Hepatocyte (in vitro differentiated cells): ENCODE measurements around the gene PLD5. TPM values are rescaled to one million over a fixed set of nuclear protein-coding genes. Genes with fewer than 3 reads are reported as not detected.

Experiments used
- DNase-seq: peaks from one replicate; pipeline ENCODE4 v3.0.0-alpha.2; 2016; ENCODE audit warnings: low spot score
- H2AFZ ChIP-seq: fragments of 200-600 bp; sonication (generic); 2 replicates; pipeline ENCODE4 v1.6.0; 2016; ENCODE audit warnings: antibody characterized with exemption, mild to moderate bottlenecking
- H3K27ac ChIP-seq: fragments of 200-600 bp; sonication (generic); 2 replicates; pipeline ENCODE4 v1.5.1; 2016; ENCODE audit warnings: mild to moderate bottlenecking
- H3K27me3 ChIP-seq: fragments of 200-600 bp; sonication (generic); 2 replicates; pipeline ENCODE4 v1.6.1; 2016
- H3K36me3 ChIP-seq: fragments of 200-600 bp; sonication (generic); replicated peaks from 2 replicates; pipeline ENCODE4 v1.5.1; 2016; ENCODE audit warnings: low read depth; ENCODE audit not compliant: insufficient read depth
- H3K4me1 ChIP-seq: fragments of 200-600 bp; sonication (generic); 2 replicates; pipeline ENCODE4 v1.5.1; 2016; ENCODE audit warnings: mild to moderate bottlenecking, moderate library complexity; ENCODE audit not compliant: insufficient read depth
- H3K4me2 ChIP-seq: fragments of 200-600 bp; sonication (generic); 2 replicates; pipeline ENCODE4 v1.6.0; 2016
- H3K4me3 ChIP-seq: fragments of 200-600 bp; sonication (generic); 2 replicates; pipeline ENCODE4 v1.5.1; 2016; ENCODE audit warnings: mild to moderate bottlenecking
- H3K79me2 ChIP-seq: fragments of 200-600 bp; sonication (generic); 2 replicates; pipeline ENCODE4 v1.6.0; 2017; ENCODE audit warnings: mild to moderate bottlenecking
- H3K9me2 ChIP-seq: fragments of 200-600 bp; sonication (generic); replicated peaks from 2 replicates; pipeline ENCODE4 v1.6.0; 2017; ENCODE audit warnings: mild to moderate bottlenecking; ENCODE audit not compliant: insufficient read depth
- H3K9me3 ChIP-seq: fragments of 200-600 bp; sonication (generic); 2 replicates; pipeline ENCODE4 v1.5.1; 2016; ENCODE audit warnings: low read depth, mild to moderate bottlenecking
- H4K20me1 ChIP-seq: fragments of 200-600 bp; sonication (generic); 2 replicates; pipeline ENCODE4 v1.6.0; 2016; ENCODE audit warnings: mild to moderate bottlenecking; ENCODE audit not compliant: insufficient read depth, poor library complexity, severe bottlenecking
- EZH2 ChIP-seq: fragments of 200-600 bp; sonication (generic); IDR thresholded peaks from 2 replicates; pipeline ENCODE4 v1.6.1; 2016; ENCODE audit warnings: antibody characterized with exemption, mild to moderate bottlenecking, borderline replicate concordance
- EZH2phosphoT487 ChIP-seq: fragments of 200-600 bp; sonication (generic); IDR thresholded peaks from one replicate; pipeline ENCODE4 v1.6.1; 2018; ENCODE audit warnings: antibody characterized with exemption, mild to moderate bottlenecking, low read depth, moderate library complexity; ENCODE audit not compliant: unreplicated experiment, severe bottlenecking
- WGBS: methylation state at CpG from one replicate; pipeline ENCODE4 v1.1.6; 2016; ENCODE audit warnings: low lambda C conversion rate; ENCODE audit errors: missing lambda C conversion rate; 5-methylcytosine and 5-hydroxymethylcytosine counted together
- polyA plus RNA-seq: library from polyadenylated mRNA; unstranded; fragments of >200 nt; fragmentation: Nextera tagmentation; extraction: Ambion mirVana; gene quantifications from 2 replicates; pipeline ENCODE4 v1.2.1, GENCODE V29; 2016
- total RNA-seq: library from RNA; depleted of rRNA; stranded (reverse); fragments of >200 nt; gene quantifications from 2 replicates; pipeline ENCODE4 v1.2.3, GENCODE V29; 2014
- TF ChIP-seq, protein P1 (sequence below): fragments of 200-600 bp; sonication (generic); IDR thresholded peaks from 2 replicates; pipeline ENCODE4 v1.5.1; 2016; ENCODE audit warnings: antibody characterized with exemption, mild to moderate bottlenecking; ENCODE audit not compliant: poor library complexity

Gene PLD5
- total and polyA plus RNA-seq, 2 experiments from 2014 or later = 0.33 to 0.58 TPM

- no peaks in the 10 kb centered on the region for H3K9me2 ChIP-seq
- WGBS = 57% methylated on average over 6 of the region's 6 CpGs
- H3K27ac ChIP-seq = no peak overlapping the region
- no peaks in the 10 kb centered on the region for H3K9me3 ChIP-seq
- H3K79me2 ChIP-seq = no peaks in the 10 kb centered on the region
- no peaks in the 10 kb centered on the region for H3K36me3 ChIP-seq
- H2AFZ ChIP-seq = no peak overlapping the region
- H3K4me1 ChIP-seq = no peaks in the 10 kb centered on the region
- no peak overlapping the region for H3K4me2 ChIP-seq
- no peak for DNase-seq
- no peaks in the 10 kb centered on the region for H3K27me3 ChIP-seq
- no peaks in the 10 kb centered on the region for H4K20me1 ChIP-seq
- H3K4me3 ChIP-seq = no peak overlapping the region
- TF ChIP-seq EZH2 (no peak), EZH2phosphoT487 (no peak)
- TF ChIP-seq, protein P1, sequence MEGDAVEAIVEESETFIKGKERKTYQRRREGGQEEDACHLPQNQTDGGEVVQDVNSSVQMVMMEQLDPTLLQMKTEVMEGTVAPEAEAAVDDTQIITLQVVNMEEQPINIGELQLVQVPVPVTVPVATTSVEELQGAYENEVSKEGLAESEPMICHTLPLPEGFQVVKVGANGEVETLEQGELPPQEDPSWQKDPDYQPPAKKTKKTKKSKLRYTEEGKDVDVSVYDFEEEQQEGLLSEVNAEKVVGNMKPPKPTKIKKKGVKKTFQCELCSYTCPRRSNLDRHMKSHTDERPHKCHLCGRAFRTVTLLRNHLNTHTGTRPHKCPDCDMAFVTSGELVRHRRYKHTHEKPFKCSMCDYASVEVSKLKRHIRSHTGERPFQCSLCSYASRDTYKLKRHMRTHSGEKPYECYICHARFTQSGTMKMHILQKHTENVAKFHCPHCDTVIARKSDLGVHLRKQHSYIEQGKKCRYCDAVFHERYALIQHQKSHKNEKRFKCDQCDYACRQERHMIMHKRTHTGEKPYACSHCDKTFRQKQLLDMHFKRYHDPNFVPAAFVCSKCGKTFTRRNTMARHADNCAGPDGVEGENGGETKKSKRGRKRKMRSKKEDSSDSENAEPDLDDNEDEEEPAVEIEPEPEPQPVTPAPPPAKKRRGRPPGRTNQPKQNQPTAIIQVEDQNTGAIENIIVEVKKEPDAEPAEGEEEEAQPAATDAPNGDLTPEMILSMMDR = no peak
These were observed 22.6 kb upstream of the PLD5 start for GRCh38 chr1:242546849-242547729.

DNA sequence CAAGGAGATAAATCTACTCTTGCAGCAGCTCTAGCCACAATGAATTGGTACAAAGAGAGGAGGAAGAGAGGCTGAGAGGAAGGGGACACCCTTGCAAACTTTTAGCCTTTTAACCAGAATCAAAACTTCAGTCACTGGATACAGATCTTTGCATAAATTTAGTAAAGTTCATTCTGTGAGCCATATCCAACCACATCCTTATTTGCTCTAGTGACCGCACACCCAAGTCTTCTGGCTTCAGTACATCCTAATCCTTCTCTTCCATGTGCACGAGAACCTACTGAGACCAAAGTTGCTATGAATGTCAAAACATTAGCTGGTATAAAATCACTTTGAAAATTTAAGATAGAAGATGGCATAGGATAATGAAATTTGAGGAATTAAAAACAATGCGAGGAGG lies 21.9 kb upstream of the PLD5 start:
- TF ChIP-seq EZH2 (no peak), EZH2phosphoT487 (no peak)
- TF ChIP-seq, protein P1 = no peak
- Histone ChIP-seq H3K4me2 (no peak overlapping the region), H3K79me2 (no peaks in the 10 kb centered on the region), H3K27ac (no peak overlapping the region), H2AFZ (no peak overlapping the region), H3K4me1 (no peaks in the 10 kb centered on the region), H4K20me1 (no peaks in the 10 kb centered on the region), H3K9me2 (no peaks in the 10 kb centered on the region), H3K36me3 (no peaks in the 10 kb centered on the region), H3K4me3 (no peak overlapping the region), H3K27me3 (no peaks in the 10 kb centered on the region), H3K9me3 (no peaks in the 10 kb centered on the region)
- 95% methylated on average over 3 of the region's 3 CpGs for WGBS
- no peak for DNase-seq

DNA sequence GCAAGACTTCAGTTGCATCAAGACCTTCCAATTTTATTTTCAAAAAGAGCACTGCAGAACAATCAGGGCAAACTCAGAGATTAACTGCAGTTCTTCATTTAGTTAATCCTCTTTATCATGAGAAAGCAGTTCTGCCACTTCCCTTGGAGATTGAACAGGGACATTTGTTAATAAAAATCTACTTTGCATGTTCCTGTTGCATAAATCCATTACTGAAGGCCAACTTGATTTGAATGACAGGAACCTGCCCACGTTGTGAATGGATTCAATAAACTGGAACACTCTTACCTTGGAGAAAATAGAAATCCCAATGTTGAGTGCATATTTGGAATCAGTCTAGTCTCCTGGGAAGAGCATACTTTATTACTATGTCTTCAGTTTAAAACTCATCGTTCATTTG lies 19.6 kb upstream of the PLD5 start:
- Histone ChIP-seq H3K27ac (no peak overlapping the region), H3K9me2 (no peaks in the 10 kb centered on the region), H3K4me3 (no peak overlapping the region), H3K36me3 (no peaks in the 10 kb centered on the region), H3K9me3 (no peaks in the 10 kb centered on the region), H4K20me1 (no peaks in the 10 kb centered on the region), H3K4me1 (no peaks in the 10 kb centered on the region), H2AFZ (no peak overlapping the region), H3K79me2 (no peaks in the 10 kb centered on the region), H3K27me3 (no peaks in the 10 kb centered on the region), H3K4me2 (no peak overlapping the region)
- TF ChIP-seq, protein P1 = no peak
- no peak for TF ChIP-seq EZH2phosphoT487
- no peak for TF ChIP-seq EZH2
- WGBS = 61% methylated on average over 2 of the region's 2 CpGs
- no peak for DNase-seq
